IMR-90 (cell line): ENCODE measurements around the gene GP1BA. TPM values are rescaled to one million over a fixed set of nuclear protein-coding genes. Genes with fewer than 3 reads are reported as not detected.

ENCODE experiments used
- ATAC-seq: fragments of 200-7000 bp; cut with Tn5 transposase; 2 replicates; pipeline ENCODE4 v1.9.1; 2020; ENCODE audit warnings: low read depth, mild to moderate bottlenecking, moderate library complexity
- BruUV-seq: library from RNA; stranded (reverse); fragments of 400-500 nt; replicated peaks from 2 replicates; lab custom pipeline; 2021; lab: Mats Ljungman, UMichigan
- CTCF ChIA-PET: fragments of 300-600 bp; formaldehyde crosslinking; extraction: SDS; loops from one replicate; lab custom pipeline; 2021; ENCODE audit warnings: antibody characterized with exemption; lab: Yijun Ruan, JAX
- POLR2A ChIA-PET: fragments of 300-600 bp; sonication (Branson Sonifier 250); formaldehyde crosslinking; loops from one replicate; lab custom pipeline; 2022; ENCODE audit warnings: antibody characterized with exemption; ENCODE audit not compliant: unreplicated experiment; lab: Charles Lee
- DNase-seq: peaks from one replicate; pipeline ENCODE4 v3.0.0; 2013
- H2AFZ ChIP-seq: replicated peaks from 2 replicates; pipeline ENCODE3; 2013; ENCODE audit warnings: low read length, mild to moderate bottlenecking; ENCODE audit not compliant: poor library complexity
- H2AK5ac ChIP-seq: 2 replicates; pipeline ENCODE4 v1.6.1; 2013; ENCODE audit warnings: low read depth, low read length, inconsistent platforms
- H2AK9ac ChIP-seq: replicated peaks from 2 replicates; pipeline ENCODE3; 2013; ENCODE audit warnings: mild to moderate bottlenecking, low read depth, low read length, moderate library complexity; ENCODE audit not compliant: poor library complexity
- H2BK120ac ChIP-seq: 2 replicates; pipeline ENCODE4 v1.6.1; 2013; ENCODE audit warnings: low read depth, low read length, inconsistent platforms
- H2BK15ac ChIP-seq: 3 replicates; pipeline ENCODE4 v1.6.1; 2013; ENCODE audit warnings: low read depth, low read length, inconsistent platforms
- H2BK20ac ChIP-seq: 2 replicates; pipeline ENCODE4 v1.6.1; 2013; ENCODE audit warnings: low read depth, mild to moderate bottlenecking, inconsistent platforms, low read length, moderate library complexity
- H2BK5ac ChIP-seq: 2 replicates; pipeline ENCODE4 v1.6.1; 2013; ENCODE audit warnings: mild to moderate bottlenecking, low read depth, low read length, inconsistent platforms; ENCODE audit not compliant: poor library complexity, severe bottlenecking
- H3K14ac ChIP-seq: replicated peaks from 2 replicates; pipeline ENCODE4 v1.6.1; 2013; ENCODE audit warnings: low read depth, low read length, inconsistent platforms
- H3K18ac ChIP-seq: 2 replicates; pipeline ENCODE4 v1.6.1; 2013; ENCODE audit warnings: low read depth, low read length, control low read depth
- H3K23ac ChIP-seq: 2 replicates; pipeline ENCODE4 v1.6.1; 2013; ENCODE audit warnings: low read depth, low read length, inconsistent platforms
- H3K27ac ChIP-seq: 2 replicates; pipeline ENCODE4 v1.5.1; 2013; ENCODE audit warnings: mild to moderate bottlenecking, control low read depth, low read length; ENCODE audit not compliant: insufficient read depth
- H3K27me3 ChIP-seq: 2 replicates; pipeline ENCODE4 v1.6.1; 2013; ENCODE audit warnings: low read length; ENCODE audit not compliant: control insufficient read depth, insufficient read depth
- H3K36me3 ChIP-seq: 2 replicates; pipeline ENCODE4 v1.6.1; 2013; ENCODE audit warnings: low read length, mixed read lengths; ENCODE audit not compliant: control insufficient read depth, insufficient read depth
- H3K4ac ChIP-seq: 2 replicates; pipeline ENCODE4 v1.6.1; 2013; ENCODE audit warnings: low read depth, low read length, inconsistent platforms
- H3K4me1 ChIP-seq: 2 replicates; pipeline ENCODE4 v1.6.1; 2013; ENCODE audit warnings: low read length, mixed read lengths; ENCODE audit not compliant: control insufficient read depth, insufficient read depth
- H3K4me2 ChIP-seq: 2 replicates; pipeline ENCODE4 v1.6.1; 2013; ENCODE audit warnings: low read depth, mild to moderate bottlenecking, control low read depth, low read length, moderate library complexity
- H3K4me3 ChIP-seq: 2 replicates; pipeline ENCODE4 v1.5.1; 2013; ENCODE audit warnings: low read depth, mild to moderate bottlenecking, control low read depth, low read length, moderate library complexity; ENCODE audit not compliant: insufficient read depth
- H3K56ac ChIP-seq: 2 replicates; pipeline ENCODE4 v1.6.1; 2013; ENCODE audit warnings: low read length, inconsistent platforms; ENCODE audit not compliant: insufficient read depth; ENCODE audit errors: extremely low read depth
- H3K79me1 ChIP-seq, 2 experiments: 2 replicates each; pipeline ENCODE4 v1.6.1; 2013; ENCODE audit warnings: low read length in 2 of 2, inconsistent platforms in 1 of 2, low read depth in 1 of 2
- H3K9ac ChIP-seq: 2 replicates; pipeline ENCODE4 v1.6.1; 2013; ENCODE audit warnings: low read depth, low read length, control low read depth
- H3K9me1 ChIP-seq: 2 replicates; pipeline ENCODE4 v1.6.1; 2013; ENCODE audit warnings: low read length, inconsistent platforms; ENCODE audit not compliant: insufficient read depth
- H3K9me3 ChIP-seq: 2 replicates; pipeline ENCODE4 v1.6.1; 2013; ENCODE audit warnings: low read length; ENCODE audit not compliant: control insufficient read depth, insufficient read depth
- H4K20me1 ChIP-seq: 2 replicates; pipeline ENCODE4 v1.6.1; 2013; ENCODE audit warnings: low read length, inconsistent platforms; ENCODE audit not compliant: insufficient read depth
- H4K5ac ChIP-seq: 2 replicates; pipeline ENCODE4 v1.6.1; 2013; ENCODE audit warnings: mild to moderate bottlenecking, low read depth, low read length, control low read depth
- H4K8ac ChIP-seq, 2 experiments: 2 replicates each; pipeline ENCODE4 v1.6.1; 2013; ENCODE audit warnings: low read depth in 2 of 2, low read length in 2 of 2, control low read depth in 1 of 2, inconsistent platforms in 1 of 2
- H4K91ac ChIP-seq: 2 replicates; pipeline ENCODE4 v1.6.1; 2013; ENCODE audit warnings: low read depth, low read length, inconsistent platforms; ENCODE audit not compliant: insufficient read depth
- BHLHE40 ChIP-seq: fragments of 150-350 bp; IDR thresholded peaks from 2 replicates; pipeline ENCODE4 v1.6.1; 2016; ENCODE audit warnings: mild to moderate bottlenecking, low read depth, low read length
- CEBPB ChIP-seq: IDR thresholded peaks from 2 replicates; pipeline ENCODE4 v1.6.1; 2012; ENCODE audit warnings: low read depth, low read length, improper control_type of control experiment
- CHD1 ChIP-seq: IDR thresholded peaks from 2 replicates; pipeline ENCODE4 v1.6.1; 2012; ENCODE audit warnings: low read depth, low read length, improper control_type of control experiment
- ELK1 ChIP-seq: fragments of 150-350 bp; IDR thresholded peaks from 2 replicates; pipeline ENCODE4 v1.6.1; 2016; ENCODE audit warnings: low read depth, mild to moderate bottlenecking, low read length, moderate library complexity, borderline replicate concordance
- FOS ChIP-seq: fragments of 150-350 bp; IDR thresholded peaks from 2 replicates; pipeline ENCODE4 v1.6.1; 2016; ENCODE audit warnings: low read depth, low read length
- MAFK ChIP-seq: IDR thresholded peaks from 2 replicates; pipeline ENCODE4 v1.6.1; 2012; ENCODE audit warnings: low read depth, low read length, improper control_type of control experiment
- MAZ ChIP-seq: IDR thresholded peaks from 2 replicates; pipeline ENCODE4 v1.6.1; 2012; ENCODE audit warnings: low read depth, mild to moderate bottlenecking, low read length, improper control_type of control experiment, moderate library complexity, borderline replicate concordance
- MXI1 ChIP-seq: IDR thresholded peaks from 2 replicates; pipeline ENCODE4 v1.6.1; 2012; ENCODE audit warnings: low read depth, mild to moderate bottlenecking, low read length, moderate library complexity, borderline replicate concordance
- NFE2L2 ChIP-seq: fragments of 150-350 bp; IDR thresholded peaks from 2 replicates; pipeline ENCODE4 v1.6.1; 2016; ENCODE audit warnings: low read depth, mild to moderate bottlenecking, low read length
- POLR2A ChIP-seq: IDR thresholded peaks from 2 replicates; pipeline ENCODE4 v1.6.1; 2012; ENCODE audit warnings: mild to moderate bottlenecking, low read depth, low read length
- RAD21 ChIP-seq: IDR thresholded peaks from 2 replicates; pipeline ENCODE4 v1.6.1; 2012; ENCODE audit warnings: low read length, improper control_type of control experiment
- RCOR1 ChIP-seq: IDR thresholded peaks from 2 replicates; pipeline ENCODE4 v1.6.1; 2012; ENCODE audit warnings: mild to moderate bottlenecking, low read length, improper control_type of control experiment; ENCODE audit not compliant: insufficient replicate concordance
- RFX5 ChIP-seq: IDR thresholded peaks from 2 replicates; pipeline ENCODE4 v1.8.0; 2012; ENCODE audit warnings: low read depth, mild to moderate bottlenecking, low read length, moderate library complexity
- SMC3 ChIP-seq: fragments of 150-350 bp; IDR thresholded peaks from 2 replicates; pipeline ENCODE4 v1.6.1; 2016; ENCODE audit warnings: low read depth, mild to moderate bottlenecking, antibody characterized with exemption, low read length, moderate library complexity
- USF2 ChIP-seq: fragments of 150-350 bp; IDR thresholded peaks from 2 replicates; pipeline ENCODE4 v1.6.1; 2017; ENCODE audit warnings: mild to moderate bottlenecking, antibody characterized with exemption, low read length, low read depth
- WGBS, 2 experiments: methylation state at CpG; one replicate each; pipeline versions ENCODE4 v1.1.5 to v1.1.7; 2013; ENCODE audit warnings: missing lambda C conversion rate in 2 of 2; ENCODE audit not compliant: insufficient read length in 1 of 2; ENCODE audit errors: extremely low coverage in 2 of 2; 5-methylcytosine and 5-hydroxymethylcytosine counted together
- dilution Hi-C: fragments of 300-500 bp; cut with HindIII; formaldehyde crosslinking; loops from one replicate; pipeline ENCODE4 v1.14.3; 2018; ENCODE audit warnings: low sequenced_read_pairs; ENCODE audit not compliant: unreplicated experiment
- in situ Hi-C: fragments of 300-500 bp; cut with MboI; formaldehyde crosslinking; loops from 3 replicates; pipeline ENCODE4 v1.14.3; 2019; ENCODE audit warnings: low sequenced_read_pairs, inconsistent platforms, mixed read lengths
- intact Hi-C: fragments of 100-400 bp; cut with micrococcal nuclease; formaldehyde crosslinking; loops from 2 replicates; pipeline ENCODE4 v1.10.0; 2022
- polyA plus RNA-seq, 3 experiments: library from polyadenylated mRNA; depleted of rRNA; stranded (reverse); fragments of >200 nt; gene quantifications; 2 replicates each; pipeline ENCODE4 v1.2.3, GENCODE V29; 2012; ENCODE audit warnings: low replicate concordance in 1 of 3
- total RNA-seq: library from RNA; depleted of rRNA; stranded (reverse); fragments of >200 nt; gene quantifications from 2 replicates; pipeline ENCODE4 v1.2.3, GENCODE V29; 2012

The GP1BA gene
- total and polyA plus RNA-seq, 2 of the 4 experiments (the other 2 are of a cell fraction), result not detected

- no peak for TF ChIP-seq MAZ
- TF ChIP-seq MAFK, result no peak
Observed at GRCh38 chr17:4945944-4946280, 13.8 kb downstream of the GP1BA start (continued).

- Histone ChIP-seq H4K20me1 (peaks cover 66% of the 10 kb centered on the region), H4K8ac (peak overlapping the region; percentile 80 to 95; a peak in 3 of 4 replicates), H2BK15ac (peak overlapping the region; percentile 25; the same call in 1 of the 3 replicates), H4K91ac (peak overlapping the region; percentile 21), H3K4me1 (peaks cover 24% of the 10 kb centered on the region), H3K23ac (peak overlapping the region; percentile 81), H2BK5ac (peak overlapping the region; percentile 98), H2AK9ac (peak overlapping the region; percentile 44), H3K9ac (peak overlapping the region; percentile 97), H3K56ac (peak overlapping the region; percentile 94), H3K9me1 (peaks cover 19% of the 10 kb centered on the region; the same call in 1 of the 2 replicates), H3K18ac (no peak overlapping the region), H3K4me3 (peak overlapping the region; percentile 98), H2AFZ (no peak overlapping the region), H3K4ac (peak overlapping the region; percentile 85), H3K79me1 (peaks cover 10 to 50% of the 10 kb centered on the region in 2 experiments; a peak in 3 of 4 replicates), H3K4me2 (peak overlapping the region; percentile 78), H3K27ac (peak overlapping the region; percentile 96), H4K5ac (0 out of 2 replicates have a peak overlapping the region, but pooled peaks have one; percentile 6), H3K27me3 (no peaks in the 10 kb centered on the region), H2AK5ac (peak overlapping the region; percentile 25), H3K9me3 (no peaks in the 10 kb centered on the region), H3K36me3 (peaks cover 41% of the 10 kb centered on the region), H3K14ac (peak overlapping the region; percentile 95), H2BK120ac (peak overlapping the region; percentile 49; the same call in 1 of the 2 replicates), H2BK20ac (no peak overlapping the region)
- ChIA-PET CTCF (no interaction called here), POLR2A (interaction anchor here (0.6 to 3.5 kb wide), 5 partner anchors 20 to 79 kb away, joined by 3 to 19 read pairs (median 4); partner anchors contain the start of genes CAMTA2 and SPAG7)
- ATAC-seq (no peak), DNase-seq (no peak)
- no CpG with 5 or more reads among the region's 16 CpGs for WGBS, 2 experiments
- in situ Hi-C loops, result no loop called here
- BruUV-seq, result TSS peak; percentile 92
- dilution Hi-C loops, result no loop called here
- intact Hi-C loops, result no loop called here
- no peak for TF ChIP-seq CEBPB
- TF ChIP-seq NFE2L2, result no peak
- TF ChIP-seq RCOR1, result no peak
- no peak for TF ChIP-seq MXI1
- no peak for TF ChIP-seq CHD1
- no peak for TF ChIP-seq POLR2A
- TF ChIP-seq ELK1, result no peak
- no peak for TF ChIP-seq RFX5
- no peak for TF ChIP-seq RAD21
- TF ChIP-seq USF2, result no peak
- no peak for TF ChIP-seq BHLHE40
- TF ChIP-seq MAZ, result no peak
- no peak for TF ChIP-seq FOS
- TF ChIP-seq SMC3, result no peak
Observed at GRCh38 chr17:4946312-4946976, 14.4 kb downstream of the GP1BA start.
